AG08396 (cell line): ENCODE data around the gene GHRL.
"Not testable (repeated sequence)": the region's sequence is repeated elsewhere in the genome, so short reads cannot be mapped to it uniquely, and the experiment has no call there.

Experiments
- DNase-seq: peaks from one replicate; pipeline ENCODE4 v3.0.0; 2012; ENCODE audit warnings: low spot score, mixed read lengths

The GHRL gene

GRCh38 chr3:10299175-10299574 is 6.4 kb upstream of the GHRL start:
- no peak for DNase-seq

GRCh38 chr3:10298064-10298463 is 5.3 kb upstream of the GHRL start:
- DNase-seq: not testable (repeated sequence)

- no peak for DNase-seq
Observed at GRCh38 chr3:10294030-10294586, 1.4 kb upstream of the GHRL start.

- no peak for DNase-seq
Observed at GRCh38 chr3:10291641-10292040, 1.1 kb downstream of the GHRL start.

GRCh38 chr3:10290481-10291176 is 2.1 kb downstream of the GHRL start:
- no peak for DNase-seq

GRCh38 chr3:10289787-10290355 is 2.9 kb downstream of the GHRL start:
- no peak for DNase-seq

- no peak for DNase-seq
Observed at GRCh38 chr3:10289077-10289476, 3.7 kb downstream of the GHRL start.

- DNase-seq: no peak
Observed at GRCh38 chr3:10288575-10288960, 4.2 kb downstream of the GHRL start.

GRCh38 chr3:10287936-10288574 is 4.7 kb downstream of the GHRL start:
- DNase-seq: no peak

- DNase-seq: peak; percentile 62
Observed at GRCh38 chr3:10286596-10287295, 6.0 kb downstream of the GHRL start.

GRCh38 chr3:10286133-10286524 is 6.6 kb downstream of the GHRL start:
- DNase-seq: no peak

GRCh38 chr3:10285272-10286132 is 7.2 kb downstream of the GHRL start:
- no peak for DNase-seq

GRCh38 chr3:10284496-10284895 is 8.3 kb downstream of the GHRL start:
- no peak for DNase-seq

GRCh38 chr3:10283638-10284037 is 9.1 kb downstream of the GHRL start:
- DNase-seq: no peak

GRCh38 chr3:10281951-10282350 is 10.8 kb downstream of the GHRL start:
- no peak for DNase-seq

- no peak for DNase-seq
Observed at GRCh38 chr3:10280571-10280970, 12.2 kb downstream of the GHRL start.

- no peak for DNase-seq
Observed at GRCh38 chr3:10280177-10280529, 12.6 kb downstream of the GHRL start.

GRCh38 chr3:10279384-10280176 is 13.2 kb downstream of the GHRL start:
- DNase-seq: no peak

GRCh38 chr3:10278501-10278900 is 14.2 kb downstream of the GHRL start:
- DNase-seq: no peak

GRCh38 chr3:10277115-10277625 is 15.6 kb downstream of the GHRL start:
- DNase-seq: no peak

- no peak for DNase-seq
Observed at GRCh38 chr3:10274601-10275000, 18.1 kb downstream of the GHRL start.
